NT2/D1 (cell line): ENCODE data around the gene TMEM8B.

Source experiments
- SUZ12 ChIP-seq: IDR thresholded peaks from 2 replicates; pipeline ENCODE4 v1.6.1; 2011; ENCODE audit not compliant: insufficient read length, insufficient read depth; ENCODE audit errors: extremely low read depth
- YY1 ChIP-seq: IDR thresholded peaks from 2 replicates; pipeline ENCODE4 v1.6.1; 2011; ENCODE audit not compliant: insufficient read length, insufficient read depth
- ZNF274 ChIP-seq: IDR thresholded peaks from 2 replicates; pipeline ENCODE4 v1.6.1; 2011; ENCODE audit warnings: mild to moderate bottlenecking, low read depth, low read length

GRCh38 chr9:35882996-35883395, 54.0 kb downstream of the TMEM8B start:
- TF ChIP-seq ZNF274 (no peak), SUZ12 (no peak), YY1 (no peak)
